AG10803 (cell line): ENCODE data around the gene ADARB1.
"Not testable (repeated sequence)": the region's sequence is repeated elsewhere in the genome, so short reads cannot be mapped to it uniquely, and the experiment has no call there.

Source experiments
- DNase-seq: peaks from one replicate; pipeline ENCODE4 v3.0.0; 2010; ENCODE audit warnings: low read depth
- H3K4me3 ChIP-seq: 2 replicates; pipeline ENCODE4 v1.5.1; 2011; ENCODE audit warnings: mild to moderate bottlenecking, low read length, control low read depth
- TF ChIP-seq, protein P1 (sequence below): conservative IDR thresholded peaks from 2 replicates; pipeline ENCODE4 v1.5.1; 2011; ENCODE audit warnings: mild to moderate bottlenecking, low read length, control low read depth, inconsistent platforms

ADARB1 gene, protein sequence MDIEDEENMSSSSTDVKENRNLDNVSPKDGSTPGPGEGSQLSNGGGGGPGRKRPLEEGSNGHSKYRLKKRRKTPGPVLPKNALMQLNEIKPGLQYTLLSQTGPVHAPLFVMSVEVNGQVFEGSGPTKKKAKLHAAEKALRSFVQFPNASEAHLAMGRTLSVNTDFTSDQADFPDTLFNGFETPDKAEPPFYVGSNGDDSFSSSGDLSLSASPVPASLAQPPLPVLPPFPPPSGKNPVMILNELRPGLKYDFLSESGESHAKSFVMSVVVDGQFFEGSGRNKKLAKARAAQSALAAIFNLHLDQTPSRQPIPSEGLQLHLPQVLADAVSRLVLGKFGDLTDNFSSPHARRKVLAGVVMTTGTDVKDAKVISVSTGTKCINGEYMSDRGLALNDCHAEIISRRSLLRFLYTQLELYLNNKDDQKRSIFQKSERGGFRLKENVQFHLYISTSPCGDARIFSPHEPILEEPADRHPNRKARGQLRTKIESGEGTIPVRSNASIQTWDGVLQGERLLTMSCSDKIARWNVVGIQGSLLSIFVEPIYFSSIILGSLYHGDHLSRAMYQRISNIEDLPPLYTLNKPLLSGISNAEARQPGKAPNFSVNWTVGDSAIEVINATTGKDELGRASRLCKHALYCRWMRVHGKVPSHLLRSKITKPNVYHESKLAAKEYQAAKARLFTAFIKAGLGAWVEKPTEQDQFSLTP

DNA sequence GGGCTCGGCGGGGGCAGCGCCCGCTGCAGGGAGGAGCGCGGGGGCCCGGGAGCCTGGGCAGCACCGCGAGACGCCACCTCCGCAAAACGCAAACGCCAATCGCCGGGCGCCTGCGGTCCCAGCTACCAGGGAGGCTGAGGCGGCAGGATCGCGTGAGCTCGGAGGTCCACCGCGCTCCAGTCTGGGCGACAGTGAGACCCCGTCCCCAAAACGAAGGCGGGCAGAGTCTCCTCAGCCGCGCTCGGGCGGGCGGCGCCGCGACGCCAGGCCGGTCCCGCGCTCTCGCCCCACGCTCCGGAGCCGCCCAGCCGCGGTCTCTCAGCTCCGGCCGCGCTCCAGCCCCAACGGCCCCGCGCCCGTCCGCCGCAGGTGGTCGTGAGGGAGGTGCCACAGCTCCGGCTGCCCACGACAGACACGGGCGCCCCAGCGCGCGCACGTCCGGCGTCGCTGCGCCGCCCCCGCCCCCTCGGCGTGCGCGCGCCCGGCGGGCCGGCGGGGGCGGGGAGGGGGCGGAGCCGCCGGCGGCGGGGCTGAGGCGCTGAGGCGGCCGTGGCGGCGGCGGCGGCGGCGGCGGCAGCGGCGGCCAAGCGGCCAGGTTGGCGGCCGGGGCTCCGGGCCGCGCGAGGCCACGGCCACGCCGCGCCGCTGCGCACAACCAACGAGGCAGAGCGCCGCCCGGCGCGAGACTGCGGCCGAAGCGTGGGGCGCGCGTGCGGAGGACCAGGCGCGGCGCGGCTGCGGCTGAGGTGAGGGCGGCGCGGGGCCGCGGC is at the start of gene ADARB1:
Gene ADARB1, plus strand, starts transcription at position 533 of the 770 bp plus-strand sequence. CDS start 97,077 bp downstream, outside the sequence.
- H3K4me3 ChIP-seq = peak within 1 kb of the TSS; percentile 81
- TF ChIP-seq, protein P1, sequence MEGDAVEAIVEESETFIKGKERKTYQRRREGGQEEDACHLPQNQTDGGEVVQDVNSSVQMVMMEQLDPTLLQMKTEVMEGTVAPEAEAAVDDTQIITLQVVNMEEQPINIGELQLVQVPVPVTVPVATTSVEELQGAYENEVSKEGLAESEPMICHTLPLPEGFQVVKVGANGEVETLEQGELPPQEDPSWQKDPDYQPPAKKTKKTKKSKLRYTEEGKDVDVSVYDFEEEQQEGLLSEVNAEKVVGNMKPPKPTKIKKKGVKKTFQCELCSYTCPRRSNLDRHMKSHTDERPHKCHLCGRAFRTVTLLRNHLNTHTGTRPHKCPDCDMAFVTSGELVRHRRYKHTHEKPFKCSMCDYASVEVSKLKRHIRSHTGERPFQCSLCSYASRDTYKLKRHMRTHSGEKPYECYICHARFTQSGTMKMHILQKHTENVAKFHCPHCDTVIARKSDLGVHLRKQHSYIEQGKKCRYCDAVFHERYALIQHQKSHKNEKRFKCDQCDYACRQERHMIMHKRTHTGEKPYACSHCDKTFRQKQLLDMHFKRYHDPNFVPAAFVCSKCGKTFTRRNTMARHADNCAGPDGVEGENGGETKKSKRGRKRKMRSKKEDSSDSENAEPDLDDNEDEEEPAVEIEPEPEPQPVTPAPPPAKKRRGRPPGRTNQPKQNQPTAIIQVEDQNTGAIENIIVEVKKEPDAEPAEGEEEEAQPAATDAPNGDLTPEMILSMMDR = no peak
- peak; percentile 54 for DNase-seq

DNA sequence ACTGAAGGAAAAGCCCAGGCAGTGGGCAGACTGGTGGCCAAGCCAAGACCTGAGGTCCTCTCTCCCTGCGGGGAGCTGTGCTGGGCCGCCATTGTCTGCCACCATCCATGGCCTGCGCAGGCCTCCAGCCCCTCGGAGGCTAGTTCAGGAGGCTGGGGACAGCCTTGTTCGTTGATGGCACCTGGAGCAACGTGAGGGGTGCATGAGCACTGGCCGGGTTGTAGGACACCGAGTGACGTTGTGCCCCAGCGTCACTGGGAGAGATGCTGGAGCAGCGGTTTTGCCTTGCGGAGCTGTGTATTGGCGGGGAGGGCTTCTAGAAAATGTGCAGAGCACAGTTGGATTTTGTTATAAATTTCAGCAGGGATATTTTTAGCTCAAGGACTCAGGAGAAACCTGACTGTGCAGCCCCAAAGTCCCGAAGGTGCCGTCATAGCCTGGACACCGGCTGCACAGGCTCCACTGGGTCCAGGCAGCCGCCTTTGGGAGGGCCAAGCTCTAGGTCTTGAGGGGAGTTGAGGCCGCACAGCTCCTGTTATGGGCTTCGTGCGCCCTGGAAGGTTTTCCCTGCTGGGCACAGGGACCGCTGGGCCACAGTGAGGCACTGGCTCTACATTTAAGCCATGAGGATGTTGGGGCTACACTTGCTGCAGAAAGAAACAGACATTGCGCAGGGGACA is 48.2 kb upstream of the ADARB1 start:
- no peak overlapping the region for H3K4me3 ChIP-seq
- TF ChIP-seq, protein P1 = no peak
- DNase-seq = no peak

DNA sequence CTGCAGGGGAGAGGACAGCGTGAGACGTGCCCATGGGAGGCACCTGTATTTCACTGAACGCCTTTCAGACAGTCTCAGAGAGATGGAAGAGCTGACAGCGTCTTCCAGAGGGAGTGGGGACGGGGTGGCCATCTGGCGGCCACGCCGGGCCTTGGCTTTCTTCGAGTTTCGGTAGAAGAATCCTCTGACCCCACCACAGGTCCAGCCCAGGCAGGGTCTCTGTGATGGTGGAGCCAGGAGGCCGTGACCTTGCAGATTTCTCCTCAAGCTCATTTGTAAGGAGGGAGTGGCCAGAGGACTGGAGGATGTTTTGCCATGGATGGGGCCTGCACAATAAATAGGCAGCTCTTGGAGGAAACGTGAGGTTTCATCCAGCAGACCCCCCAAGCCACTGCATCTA is 47.6 kb upstream of the ADARB1 start:
- TF ChIP-seq, protein P1 = no peak
- DNase-seq = no peak
- no peak overlapping the region for H3K4me3 ChIP-seq

DNA sequence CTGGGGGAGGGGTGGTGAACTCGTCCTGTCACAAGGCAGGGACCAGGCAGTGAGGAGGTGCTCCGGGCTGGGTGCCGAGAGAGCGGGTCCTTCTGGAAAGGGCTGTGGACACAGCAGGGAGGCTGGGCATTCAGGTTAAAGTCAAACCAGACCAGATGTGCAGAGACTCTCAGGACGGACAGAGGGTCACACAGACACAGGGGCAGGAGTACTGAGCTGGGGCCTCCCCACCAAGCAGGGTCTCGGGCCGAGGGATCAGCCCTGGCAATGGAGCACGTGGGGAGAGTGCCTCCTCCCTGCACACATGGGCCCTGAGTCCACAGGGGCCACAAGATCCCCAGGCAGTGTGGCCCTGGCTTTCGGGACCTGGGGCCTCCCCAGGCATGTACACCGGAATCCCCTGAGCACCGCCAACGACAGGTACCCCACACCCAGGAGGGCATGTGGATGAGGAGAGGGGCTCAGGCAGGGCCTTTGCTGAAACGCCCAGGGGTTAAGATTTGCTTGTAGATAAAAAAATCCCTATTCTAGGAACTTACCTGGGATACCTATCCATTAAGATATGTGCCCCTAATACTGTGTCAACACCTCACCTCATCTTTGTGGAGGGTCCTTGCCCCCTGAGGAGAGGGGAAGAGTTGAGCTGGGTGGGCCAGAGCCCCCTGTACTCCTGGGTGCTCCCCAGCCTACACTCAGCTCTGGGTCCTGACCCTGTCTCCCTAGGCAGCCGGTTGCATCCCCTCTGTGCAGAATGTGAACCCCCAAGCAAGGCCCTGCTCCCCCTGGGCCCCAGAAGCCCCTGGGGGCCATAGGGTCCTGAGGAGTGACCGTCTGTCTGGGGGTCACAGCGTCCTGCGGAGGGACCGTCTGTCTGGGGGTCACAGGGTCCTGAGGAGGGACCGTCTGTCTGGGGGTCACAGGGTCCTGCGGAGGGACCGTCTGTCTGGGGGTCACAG is 46.9 kb upstream of the ADARB1 start:
- TF ChIP-seq, protein P1 = no peak
- H3K4me3 ChIP-seq = no peak overlapping the region
- no peak for DNase-seq

DNA sequence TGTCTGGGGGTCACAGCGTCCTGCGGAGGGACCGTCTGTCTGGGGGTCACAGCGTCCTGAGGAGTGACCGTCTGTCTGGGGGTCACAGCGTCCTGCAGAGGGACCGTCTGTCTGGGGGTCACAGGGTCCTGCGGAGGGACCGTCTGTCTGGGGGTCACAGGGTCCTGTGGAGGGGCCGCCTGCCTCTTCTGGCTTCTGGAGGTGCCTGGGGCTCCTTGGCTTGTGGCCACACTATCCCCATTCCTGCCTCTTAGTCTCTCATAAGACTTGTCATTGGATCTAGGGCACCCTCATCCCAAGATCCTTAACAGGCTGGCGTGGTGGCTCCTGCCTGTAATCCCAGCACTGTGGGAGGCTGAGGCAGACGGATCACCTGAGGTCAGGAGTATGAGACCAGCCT is 45.7 kb upstream of the ADARB1 start:
- not testable (repeated sequence) for H3K4me3 ChIP-seq, DNase-seq

DNA sequence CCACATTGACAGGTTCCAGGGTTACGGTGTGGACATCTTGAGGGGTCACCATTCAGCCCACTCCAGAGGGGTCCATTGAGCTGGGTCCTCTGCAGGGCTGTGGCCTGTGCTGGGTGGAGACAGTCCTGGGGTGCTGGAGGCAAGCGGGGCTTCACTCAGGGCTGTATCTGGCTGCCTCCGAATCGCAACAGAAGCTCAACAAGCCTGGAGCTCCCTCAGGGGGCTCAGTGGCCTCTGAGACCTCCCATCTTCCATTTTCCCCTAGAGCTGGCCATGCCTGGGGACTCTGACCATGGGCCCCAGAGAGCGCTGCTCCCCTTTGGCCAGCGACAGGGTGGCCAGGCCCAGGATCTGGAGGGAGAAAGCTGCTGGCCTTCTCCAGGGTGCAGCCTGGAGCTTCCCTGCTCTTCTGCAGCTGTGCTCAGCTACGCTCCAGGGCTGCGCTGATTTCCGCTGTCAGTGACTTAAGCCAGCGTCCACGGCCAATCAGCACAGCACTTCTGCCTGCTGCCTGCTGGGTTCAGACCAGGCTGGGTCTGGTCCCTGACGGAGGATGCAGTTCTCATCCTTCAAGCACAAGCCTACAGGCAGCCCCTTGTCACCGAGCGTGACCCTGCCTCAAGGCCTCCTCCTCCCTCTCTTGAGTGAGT is 45.0 kb upstream of the ADARB1 start:
- H3K4me3 ChIP-seq = no peak overlapping the region
- TF ChIP-seq, protein P1 = no peak
- DNase-seq = peak; percentile 50
